ENCODE data around the gene LHX1. TPM values are rescaled to one million over a fixed set of nuclear protein-coding genes. Genes with fewer than 3 reads are reported as not detected.

Gene LHX1
- total and polyA plus RNA-seq, 9 donors, result 0.08 to 3.6 (median 0.61) TPM; not detected in 4

GRCh38 chr17:36930583-36930900 lies 6.7 kb upstream of the LHX1 start:
- TF ChIP-seq CTCF (IDR thresholded peaks at IDR 0.05), result no peak
- TF ChIP-seq POLR2A (IDR thresholded peaks at IDR 0.05), result no peak
- no peak for TF ChIP-seq EP300 (IDR thresholded peaks at IDR 0.05)
- no peak overlapping the region for H3K27ac ChIP-seq
- intact Hi-C loops (cut with DNase I), result no loop called here
- H3K9me3 ChIP-seq, result no peaks in the 10 kb centered on the region
- H3K4me3 ChIP-seq, result no peak overlapping the region
- peaks cover 11% of the 10 kb centered on the region for H3K4me1 ChIP-seq (ENCODE audit: insufficient read depth)
- WGBS, 3 donors, result 71 to 80% (median 75%) methylated on average over 1 of the region's 1 CpG
- H3K27me3 ChIP-seq, result peaks cover 2% of the 10 kb centered on the region
- no peak for DNase-seq
- no peaks in the 10 kb centered on the region for H3K36me3 ChIP-seq

- no peak for DNase-seq
- TF ChIP-seq CTCF (IDR thresholded peaks at IDR 0.05) (no peak), POLR2A (IDR thresholded peaks at IDR 0.05) (no peak), EP300 (IDR thresholded peaks at IDR 0.05) (no peak)
- Histone ChIP-seq H3K4me3 (no peak overlapping the region), H3K4me1 (ENCODE audit: insufficient read depth) (peaks cover 11% of the 10 kb centered on the region), H3K27ac (no peak overlapping the region), H3K9me3 (no peaks in the 10 kb centered on the region), H3K27me3 (peaks cover 5% of the 10 kb centered on the region), H3K36me3 (no peaks in the 10 kb centered on the region)
- intact Hi-C loops (cut with DNase I), result no loop called here
- WGBS, 3 donors, result 51 to 73% (median 56%) methylated on average over 7 of the region's 7 CpGs
Observed at GRCh38 chr17:36931096-36931696, 6.1 kb upstream of the LHX1 start.

- WGBS, 3 donors, result 3 to 5% (median 4%) methylated on average over 30 of the region's 30 CpGs
- DNase-seq, result no peak
- no peak for TF ChIP-seq CTCF (IDR thresholded peaks at IDR 0.05)
- TF ChIP-seq EP300 (IDR thresholded peaks at IDR 0.05), result no peak
- Histone ChIP-seq H3K27ac (no peak overlapping the region), H3K9me3 (no peaks in the 10 kb centered on the region), H3K27me3 (peaks cover 6% of the 10 kb centered on the region), H3K4me3 (no peak overlapping the region), H3K4me1 (ENCODE audit: insufficient read depth) (peaks cover 11% of the 10 kb centered on the region), H3K36me3 (no peaks in the 10 kb centered on the region)
- intact Hi-C loops (cut with DNase I), result no loop called here
Observed at GRCh38 chr17:36931697-36932382, 5.4 kb upstream of the LHX1 start.

- intact Hi-C loops (cut with DNase I), result no loop called here
- peaks cover 12% of the 10 kb centered on the region for H3K4me1 ChIP-seq (ENCODE audit: insufficient read depth)
- H3K4me3 ChIP-seq, result no peak overlapping the region
- H3K36me3 ChIP-seq, result no peaks in the 10 kb centered on the region
- WGBS, 3 donors, result 3 to 4% (median 3%) methylated on average over 16 of the region's 16 CpGs
- DNase-seq, result no peak
- peaks cover 8% of the 10 kb centered on the region for H3K27me3 ChIP-seq
- TF ChIP-seq POLR2A (IDR thresholded peaks at IDR 0.05), result no peak
- H3K27ac ChIP-seq, result no peak overlapping the region
- no peaks in the 10 kb centered on the region for H3K9me3 ChIP-seq
Observed at GRCh38 chr17:36932383-36932693, 4.9 kb upstream of the LHX1 start.

- TF ChIP-seq CTCF (IDR thresholded peaks at IDR 0.05) (no peak), POLR2A (IDR thresholded peaks at IDR 0.05) (no peak), EP300 (IDR thresholded peaks at IDR 0.05) (no peak)
- Histone ChIP-seq H3K4me3 (no peak overlapping the region), H3K27ac (no peak overlapping the region), H3K27me3 (peaks cover 13% of the 10 kb centered on the region), H3K36me3 (no peaks in the 10 kb centered on the region), H3K4me1 (ENCODE audit: insufficient read depth) (peaks cover 14% of the 10 kb centered on the region), H3K9me3 (no peaks in the 10 kb centered on the region)
- no peak for DNase-seq
- WGBS, 3 donors, result 6 to 12% (median 6%) methylated on average over 40 of the region's 40 CpGs
- intact Hi-C loops (cut with DNase I), result no loop called here
Observed at GRCh38 chr17:36932694-36933511, 4.4 kb upstream of the LHX1 start.
